Panc1 (cell line): Measurements from ENCODE around the gene BRF1.

ENCODE experiments used
- CTCF ChIP-seq: fragments of 450-650 bp; IDR thresholded peaks from 2 replicates; pipeline ENCODE4 v1.5.1; 2017; ENCODE audit warnings: mild to moderate bottlenecking
- POLR2AphosphoS5 ChIP-seq: IDR thresholded peaks from 2 replicates; pipeline ENCODE4 v1.6.1; 2012; ENCODE audit warnings: mild to moderate bottlenecking, low read depth, low read length, moderate library complexity
- REST ChIP-seq, 2 experiments: IDR thresholded peaks; 2 replicates each; pipeline ENCODE4 v1.6.1; 2011 to 2012; ENCODE audit warnings: low read depth in 2 of 2, control low read depth in 1 of 2, low read length in 1 of 2, mild to moderate bottlenecking in 1 of 2, moderate library complexity in 1 of 2; ENCODE audit not compliant: insufficient read depth in 1 of 2

GRCh38 chr14:105279642-105280361 lies 21.0 kb downstream of the BRF1 start:
- no peak for TF ChIP-seq CTCF
- TF ChIP-seq POLR2AphosphoS5: no peak
- no peak for TF ChIP-seq REST (IDR thresholded peaks at IDR 0.05; ENCODE audit: insufficient read depth in 1 of 2, low read depth in 2 of 2, low read length in 1 of 2)
